ENCODE results near the gene ZNF688. TPM values are rescaled to one million over a fixed set of nuclear protein-coding genes. Genes with fewer than 3 reads are reported as not detected.

The ZNF688 gene
- total and polyA plus RNA-seq, 4 donors, result 3.4 to 8.9 (median 4.8) TPM

GRCh38 chr16:30574678-30575077, 3.2 kb upstream of the ZNF688 start:
- DNase-seq (ENCODE audit: low spot score), result no peak
- no peaks in the 10 kb centered on the region for H3K27me3 ChIP-seq (ENCODE audit: control insufficient read depth in 4 of 4, insufficient read depth in 4 of 4, low read length in 3 of 4)
- no peak overlapping the region for H3K27ac ChIP-seq (ENCODE audit: low read depth in 1 of 2, low read length in 2 of 2)
- peaks cover 0 to 3% (median 1%) of the 10 kb centered on the region in 4 donors for H3K36me3 ChIP-seq (ENCODE audit: control insufficient read depth in 4 of 4, insufficient read depth in 3 of 4, low read depth in 1 of 4, low read length in 3 of 4)
- no peaks in the 10 kb centered on the region for H3K9me3 ChIP-seq (ENCODE audit: control insufficient read depth in 4 of 4, low read length in 3 of 4)
- H3K9ac ChIP-seq (ENCODE audit: low read depth in 1 of 2, low read length in 2 of 2), result no peak overlapping the region
- WGBS, result 93% methylated on average over 1 of the region's 1 CpG
- no peak overlapping the region for H3K4me3 ChIP-seq (ENCODE audit: low read depth in 1 of 3, low read length in 3 of 3)
- TF ChIP-seq FOXA1 (IDR thresholded peaks at IDR 0.05), result no peak
- no peak for TF ChIP-seq EGR1 (IDR thresholded peaks at IDR 0.05; ENCODE audit: low read depth in 2 of 2)
- peaks cover 3 to 20% (median 13%) of the 10 kb centered on the region in 4 donors for H3K4me1 ChIP-seq (ENCODE audit: control insufficient read depth in 4 of 4, insufficient read depth in 4 of 4, low read length in 3 of 4)

DNA sequence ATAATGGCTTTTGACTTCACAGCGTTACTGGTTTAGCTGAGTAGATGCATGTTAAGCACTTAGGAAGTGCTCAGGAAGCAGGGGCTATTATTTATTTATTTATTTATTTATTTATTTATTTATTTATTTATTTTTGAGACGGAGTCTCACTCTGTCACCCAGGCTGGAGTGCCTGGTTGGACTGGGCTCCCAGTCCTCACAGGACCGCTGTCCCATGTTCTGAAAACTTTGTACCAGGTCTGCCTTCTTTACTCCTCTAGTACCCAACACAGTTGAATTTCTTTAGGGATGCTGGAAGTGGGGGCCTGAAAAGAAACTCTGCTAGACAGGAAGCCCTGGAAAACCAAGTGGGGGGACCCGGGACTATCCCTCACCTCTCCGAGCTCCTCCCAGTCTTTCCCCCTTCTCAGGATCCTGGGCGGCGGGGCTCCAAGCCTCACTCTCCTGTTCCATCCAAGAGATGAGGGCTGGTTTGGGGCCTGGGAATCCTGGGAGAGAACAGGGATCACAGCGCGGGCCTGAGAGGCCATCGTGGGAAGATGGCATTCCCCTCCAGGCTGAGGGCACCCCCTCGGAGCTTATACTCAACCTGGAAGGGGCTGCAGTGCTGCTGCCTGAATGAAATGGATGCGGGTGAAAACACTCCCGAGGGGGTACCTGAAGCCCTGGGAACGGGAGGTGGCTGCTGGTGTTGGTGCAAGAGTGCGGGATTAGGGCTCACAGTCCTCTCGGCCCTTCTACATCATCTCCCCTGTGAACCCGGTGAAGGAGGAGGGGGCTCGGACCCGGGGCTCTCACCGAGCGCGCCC, 674 bp downstream of the ZNF688 start:
- DNase-seq (ENCODE audit: low spot score), result peak; percentile 53
- peak overlapping the region; percentile 80 to 96 for H3K27ac ChIP-seq (ENCODE audit: low read depth in 1 of 2, low read length in 2 of 2)
- H3K9me3 ChIP-seq (ENCODE audit: control insufficient read depth in 4 of 4, low read length in 3 of 4), result no peaks in the 10 kb centered on the region
- peak overlapping the region; percentile 77 to 82 for H3K9ac ChIP-seq (ENCODE audit: low read depth in 1 of 2, low read length in 2 of 2)
- WGBS, result 17% methylated on average over 22 of the region's 22 CpGs
- TF ChIP-seq EGR1 (IDR thresholded peaks at IDR 0.05; ENCODE audit: low read depth in 2 of 2) (peak; percentile 28 to 47), ZBTB33 (IDR thresholded peaks at IDR 0.05) (no peak), REST (IDR thresholded peaks at IDR 0.05) (peak; percentile 79)
- H3K36me3 ChIP-seq (ENCODE audit: control insufficient read depth in 4 of 4, insufficient read depth in 3 of 4, low read depth in 1 of 4, low read length in 3 of 4), result peaks cover 0 to 1% (median 0%) of the 10 kb centered on the region in 4 donors
- H3K4me3 ChIP-seq (ENCODE audit: low read depth in 1 of 3, low read length in 3 of 3), result peak overlapping the region; percentile 70 to 81 (median 76)
- peaks cover 3 to 20% (median 13%) of the 10 kb centered on the region in 4 donors for H3K4me1 ChIP-seq (ENCODE audit: control insufficient read depth in 4 of 4, insufficient read depth in 4 of 4, low read length in 3 of 4)
- H3K27me3 ChIP-seq (ENCODE audit: control insufficient read depth in 4 of 4, insufficient read depth in 4 of 4, low read length in 3 of 4), result no peaks in the 10 kb centered on the region

GRCh38 chr16:30569746-30570635, 1.5 kb downstream of the ZNF688 start:
- H3K27ac ChIP-seq (ENCODE audit: low read depth in 1 of 2, low read length in 2 of 2), result peak overlapping the region in 1 of 2 donors; percentile 40
- H3K9ac ChIP-seq (ENCODE audit: low read depth in 1 of 2, low read length in 2 of 2), result no peak overlapping the region
- DNase-seq (ENCODE audit: low spot score), result no peak
- TF ChIP-seq FOXA1 (IDR thresholded peaks at IDR 0.05) (no peak), CTCF (IDR thresholded peaks at IDR 0.05; ENCODE audit: low read depth, low read length, missing input control) (no peak), RAD21 (IDR thresholded peaks at IDR 0.05) (no peak), MAX (IDR thresholded peaks at IDR 0.05) (no peak), HNF4G (IDR thresholded peaks at IDR 0.05) (no peak), EGR1 (IDR thresholded peaks at IDR 0.05; ENCODE audit: low read depth in 2 of 2) (no peak), SP1 (IDR thresholded peaks at IDR 0.05) (no peak), REST (IDR thresholded peaks at IDR 0.05) (no peak), GABPA (IDR thresholded peaks at IDR 0.05 in 1 of 2, conservative IDR thresholded peaks at IDR 0.05 in 1 of 2) (no peak)
- H3K4me1 ChIP-seq (ENCODE audit: control insufficient read depth in 4 of 4, insufficient read depth in 4 of 4, low read length in 3 of 4), result peaks cover 3 to 20% (median 13%) of the 10 kb centered on the region in 4 donors
- H3K4me3 ChIP-seq (ENCODE audit: low read depth in 1 of 3, low read length in 3 of 3), result no peak overlapping the region
- no peaks in the 10 kb centered on the region for H3K9me3 ChIP-seq (ENCODE audit: control insufficient read depth in 4 of 4, low read length in 3 of 4)
- peaks cover 0 to 1% (median 0%) of the 10 kb centered on the region in 4 donors for H3K36me3 ChIP-seq (ENCODE audit: control insufficient read depth in 4 of 4, insufficient read depth in 3 of 4, low read depth in 1 of 4, low read length in 3 of 4)
- WGBS, result 87% methylated on average over 44 of the region's 44 CpGs
- no peaks in the 10 kb centered on the region for H3K27me3 ChIP-seq (ENCODE audit: control insufficient read depth in 4 of 4, insufficient read depth in 4 of 4, low read length in 3 of 4)

Measured in liver (tissue), 9 donors.